GM21390 (cell line): ENCODE data around the gene KDM8.

ENCODE experiments used
- ATAC-seq: cut with Tn5 transposase; IDR thresholded peaks from one replicate; pipeline ENCODE4 v1.9.1; 2021; ENCODE audit not compliant: unreplicated experiment

KDM8 gene

DNA sequence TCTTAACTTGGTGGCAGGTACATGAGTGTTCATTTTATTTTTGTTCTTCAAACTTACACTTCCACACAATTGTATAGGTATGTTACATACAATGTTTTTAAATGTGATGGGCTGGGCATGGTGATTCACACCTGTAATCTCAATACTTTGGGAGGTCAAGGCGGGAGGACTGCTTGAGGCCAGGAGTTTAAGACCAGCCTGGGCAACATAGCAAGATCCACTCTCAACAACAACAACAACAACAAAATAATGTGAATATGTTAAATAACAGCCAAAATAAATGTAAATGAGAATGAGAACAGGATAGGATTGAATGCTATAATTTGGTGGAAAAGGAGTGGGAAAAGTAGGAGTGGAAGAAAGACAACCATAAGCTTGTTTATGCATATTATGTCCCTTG lies 62.7 kb downstream of the KDM8 start:
- ATAC-seq: no peak

DNA sequence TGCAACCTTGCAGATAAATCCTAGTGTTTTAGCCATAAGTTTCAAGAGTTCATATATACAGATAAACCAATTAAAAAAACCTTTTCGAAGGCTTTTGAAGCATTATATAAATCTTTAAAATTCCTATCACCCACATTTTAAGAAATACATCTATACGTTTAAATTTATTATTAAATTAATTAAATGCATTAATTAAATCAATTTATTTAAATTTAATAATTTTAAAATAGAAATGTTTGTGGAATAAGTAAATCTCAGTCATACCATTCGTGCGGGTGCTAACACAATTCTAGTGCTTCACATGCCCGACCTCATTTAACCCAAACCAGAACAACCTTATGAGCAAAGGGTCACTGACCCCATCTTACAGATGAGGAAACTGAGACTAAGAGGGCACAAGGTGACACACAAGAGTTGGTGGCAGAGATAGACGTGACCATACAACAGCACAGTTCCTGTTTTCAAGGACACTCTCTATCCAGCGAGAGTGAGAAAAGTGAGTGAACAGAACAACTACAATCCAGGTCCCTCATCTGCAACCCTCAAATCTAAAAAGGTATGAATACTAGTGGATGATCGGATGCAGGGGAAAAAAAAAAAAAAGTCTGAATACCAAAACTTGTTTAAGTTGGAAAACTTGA lies 63.8 kb downstream of the KDM8 start:
- no peak for ATAC-seq

DNA sequence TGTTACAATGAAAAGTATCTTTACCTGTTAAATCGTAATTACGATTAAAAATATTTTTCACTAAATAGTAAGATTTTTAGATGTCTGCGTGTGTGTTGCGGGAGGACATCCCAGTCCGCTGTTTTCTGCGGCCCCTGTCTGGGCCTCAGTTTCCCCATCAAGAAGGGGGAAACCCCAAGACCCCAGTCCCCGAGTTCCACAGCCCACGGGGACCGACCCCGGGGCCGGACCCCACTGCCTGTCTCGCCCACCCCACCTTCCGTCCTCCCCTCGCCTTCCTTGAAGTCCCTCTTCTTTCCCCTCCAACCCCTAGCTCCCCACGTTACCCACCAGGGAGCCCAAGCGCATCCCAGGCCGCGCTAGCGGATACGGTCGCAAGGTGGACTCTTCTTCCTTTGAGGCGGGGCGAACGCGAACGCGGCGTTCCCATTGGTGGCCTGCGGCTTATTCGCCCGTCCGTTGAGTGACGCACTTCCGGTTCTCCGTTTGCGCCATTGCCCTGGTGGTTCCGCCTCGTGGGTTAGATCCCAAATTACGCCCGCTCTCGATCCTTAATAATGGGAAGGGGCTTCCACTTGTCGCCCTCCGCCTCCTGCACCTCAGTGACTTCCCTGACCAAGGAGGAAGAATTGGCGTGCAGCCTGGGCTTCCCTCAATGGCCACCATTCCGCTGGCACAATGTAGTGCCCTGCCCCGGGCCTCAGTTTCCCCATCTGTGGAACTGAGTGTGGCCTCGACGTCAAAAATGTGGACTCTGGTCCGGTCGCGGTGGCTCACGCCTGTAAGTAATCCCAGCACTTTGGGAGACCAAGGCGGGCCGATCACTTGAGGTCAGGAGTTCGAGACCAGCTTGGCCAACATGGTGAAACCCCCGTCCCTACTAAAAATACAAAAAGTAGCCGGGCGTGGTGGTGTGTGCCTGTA lies 65.3 kb downstream of the KDM8 start, which contains the start of gene NSMCE1:
Gene NSMCE1 (minus strand): TSS at position 397 of the 924 bp plus-strand sequence. CDS start 11,202 bp downstream, outside the sequence.
- ATAC-seq: peak; percentile 94

DNA sequence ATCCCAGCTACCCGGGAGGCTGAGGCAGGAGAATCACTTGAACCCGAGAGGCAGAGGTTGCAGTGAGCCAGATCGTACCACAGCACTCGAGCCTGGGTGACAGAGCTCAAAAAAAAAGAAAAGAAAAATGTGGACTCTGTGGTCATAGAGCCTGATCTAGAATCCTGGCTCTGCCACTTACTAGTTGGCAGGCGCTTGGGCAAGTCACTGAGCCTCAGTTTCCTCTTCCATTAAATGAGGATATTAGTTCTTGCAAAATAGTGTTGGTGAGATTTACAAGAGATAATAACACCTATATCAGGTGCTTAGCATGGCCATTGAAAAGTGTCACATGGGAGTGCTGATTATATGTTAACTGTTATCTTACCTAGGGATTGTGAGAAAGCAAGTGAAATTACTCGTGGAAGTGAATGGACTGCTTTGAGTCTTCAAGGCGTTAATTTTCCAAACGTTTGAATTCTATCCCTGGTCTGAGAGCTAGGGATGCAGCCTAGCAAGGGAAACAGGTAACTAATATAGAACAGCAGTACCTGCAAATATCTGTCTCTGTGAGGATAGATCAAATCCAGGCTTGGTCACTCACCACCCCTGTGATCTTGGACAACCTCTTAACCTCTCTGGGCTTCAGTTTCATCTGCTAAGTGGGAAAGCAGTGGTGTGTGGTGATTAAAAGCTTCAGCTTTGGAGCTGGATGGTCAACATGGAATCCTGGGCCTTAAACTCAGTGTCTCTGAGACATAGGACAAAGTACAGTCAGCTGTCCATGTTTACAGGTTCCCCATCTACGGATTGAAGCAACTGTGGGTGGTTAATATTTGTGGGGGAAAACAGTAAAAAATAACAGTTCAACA lies 66.2 kb downstream of the KDM8 start:
- ATAC-seq: no peak

DNA sequence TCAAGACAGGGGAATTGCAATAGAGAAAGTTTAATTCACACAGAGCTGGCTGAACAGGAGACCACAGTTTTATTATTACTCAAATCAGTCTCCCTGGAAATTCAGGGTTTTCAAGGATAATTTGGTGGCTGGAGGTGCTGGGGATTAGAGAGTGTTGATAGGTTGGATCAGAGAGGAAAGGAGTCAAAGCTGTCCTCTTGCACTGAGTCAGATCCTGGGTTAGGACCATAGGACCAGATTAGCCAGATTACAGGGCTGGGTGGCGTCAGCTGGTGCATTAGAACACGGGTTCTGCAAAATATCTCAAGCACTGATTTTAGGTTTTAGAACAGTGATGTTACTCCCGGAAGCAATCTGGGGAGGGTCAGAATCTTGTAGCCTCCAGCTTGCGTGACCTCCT lies 67.0 kb downstream of the KDM8 start:
- ATAC-seq: no peak
